Suprapubic skin (tissue), 4 donors: ENCODE data around the gene GATA3. TPM values are rescaled to one million over a fixed set of nuclear protein-coding genes. Genes with fewer than 3 reads are reported as not detected.

ENCODE experiments used
- DNase-seq, 2 donors: peaks; one replicate each; pipeline ENCODE4 v3.0.0-alpha.2; 2019; ENCODE audit warnings: low spot score in 2 of 2
- H3K27ac ChIP-seq: fragments of 200-600 bp; sonication (generic); one replicate; pipeline ENCODE4 v1.5.1; 2019
- H3K27me3 ChIP-seq: fragments of 200-600 bp; sonication (generic); one replicate; pipeline ENCODE4 v1.5.1; 2019
- H3K36me3 ChIP-seq: fragments of 200-600 bp; sonication (generic); one replicate; pipeline ENCODE4 v1.5.1; 2019
- H3K4me1 ChIP-seq: fragments of 200-600 bp; sonication (generic); one replicate; pipeline ENCODE4 v1.5.1; 2019
- H3K4me3 ChIP-seq: fragments of 200-600 bp; sonication (generic); one replicate; pipeline ENCODE4 v1.5.1; 2019; ENCODE audit warnings: mild to moderate bottlenecking
- H3K9me3 ChIP-seq: fragments of 200-600 bp; sonication (generic); one replicate; pipeline ENCODE4 v1.5.1; 2019
- CTCF ChIP-seq, 2 donors: fragments of 200-600 bp in 1 of 2; fragments of 450-650 bp in 1 of 2; sonication (generic) in 1 of 2; IDR thresholded peaks; one replicate each; pipeline ENCODE4 v1.5.1; 2016 to 2019; ENCODE audit warnings: antibody characterized with exemption in 2 of 2, mild to moderate bottlenecking in 1 of 2, moderate library complexity in 1 of 2
- EP300 ChIP-seq: sonication (generic); formaldehyde crosslinking; IDR thresholded peaks from one replicate; pipeline ENCODE4 v1.6.1; 2017; ENCODE audit warnings: antibody characterized with exemption
- POLR2A ChIP-seq, 2 donors: fragments of 450-650 bp; IDR thresholded peaks; one replicate each; pipeline ENCODE4 v1.6.1; 2017; ENCODE audit warnings: antibody characterized with exemption in 2 of 2, mild to moderate bottlenecking in 2 of 2, moderate library complexity in 2 of 2
- POLR2AphosphoS5 ChIP-seq, 3 donors: sonication (generic); formaldehyde crosslinking; IDR thresholded peaks; one replicate each; pipeline ENCODE4 v1.6.1; 2017; ENCODE audit warnings: antibody characterized with exemption in 3 of 3
- WGBS: methylation state at CpG from one replicate; pipeline ENCODE4 v1.1.5; 2018; 5-methylcytosine and 5-hydroxymethylcytosine counted together
- total RNA-seq, 4 donors: library from RNA; depleted of rRNA; stranded (reverse); fragments of >200 nt; gene quantifications; one replicate each; pipeline ENCODE4 v1.1.0, GENCODE V29; 2016

GATA3 gene
- total RNA-seq, 4 donors from 2014 or later = 91.0 to 241 (median 164) TPM

GRCh38 chr10:8065651-8066050 is 11.2 kb downstream of the GATA3 start:
- 23% methylated on average over 2 of the region's 2 CpGs for WGBS
- no peak for TF ChIP-seq EP300
- no peak for TF ChIP-seq POLR2A (IDR thresholded peaks at IDR 0.05)
- H3K9me3 ChIP-seq = no peaks in the 10 kb centered on the region
- DNase-seq = no peak
- peaks cover 25% of the 10 kb centered on the region for H3K27me3 ChIP-seq
- no peak overlapping the region for H3K27ac ChIP-seq
- no peak overlapping the region for H3K4me3 ChIP-seq
- H3K4me1 ChIP-seq = peaks cover 46% of the 10 kb centered on the region
- H3K36me3 ChIP-seq = peaks cover 16% of the 10 kb centered on the region

- H3K27ac ChIP-seq = no peak overlapping the region
- peaks cover 21% of the 10 kb centered on the region for H3K27me3 ChIP-seq
- H3K4me1 ChIP-seq = peaks cover 46% of the 10 kb centered on the region
These were observed 11.6 kb downstream of the GATA3 start for GRCh38 chr10:8066124-8066523.

GRCh38 chr10:8066797-8067196 is 12.3 kb downstream of the GATA3 start:
- H3K27ac ChIP-seq = no peak overlapping the region
- 62% methylated on average over 2 of the region's 2 CpGs for WGBS
- H3K4me1 ChIP-seq = peaks cover 39% of the 10 kb centered on the region
- H3K27me3 ChIP-seq = peaks cover 15% of the 10 kb centered on the region
- H3K4me3 ChIP-seq = no peak overlapping the region
- H3K9me3 ChIP-seq = no peaks in the 10 kb centered on the region
- H3K36me3 ChIP-seq = peaks cover 16% of the 10 kb centered on the region
- no peak for DNase-seq
- TF ChIP-seq CTCF (IDR thresholded peaks at IDR 0.05) = no peak
- TF ChIP-seq POLR2A (IDR thresholded peaks at IDR 0.05) = no peak
- no peak for TF ChIP-seq EP300
- TF ChIP-seq POLR2AphosphoS5 (IDR thresholded peaks at IDR 0.05) = no peak

More at GRCh38 chr10:8066124-8066523, 11.6 kb downstream of the GATA3 start:
- Histone ChIP-seq H3K9me3 (no peaks in the 10 kb centered on the region), H3K36me3 (peaks cover 16% of the 10 kb centered on the region), H3K4me3 (no peak overlapping the region)
- TF ChIP-seq CTCF (IDR thresholded peaks at IDR 0.05) = no peak
- no peak for TF ChIP-seq EP300
- TF ChIP-seq POLR2AphosphoS5 (IDR thresholded peaks at IDR 0.05) = no peak
- TF ChIP-seq POLR2A (IDR thresholded peaks at IDR 0.05) = no peak
- DNase-seq = no peak
- 64% methylated on average over 1 of the region's 1 CpG for WGBS

GRCh38 chr10:8069108-8069507 is 14.6 kb downstream of the GATA3 start:
- Histone ChIP-seq H3K9me3 (no peaks in the 10 kb centered on the region), H3K27ac (no peak overlapping the region), H3K4me3 (no peak overlapping the region), H3K27me3 (peaks cover 13% of the 10 kb centered on the region), H3K4me1 (peaks cover 31% of the 10 kb centered on the region), H3K36me3 (peaks cover 23% of the 10 kb centered on the region)
- no peak for DNase-seq
- WGBS = 73% methylated on average over 7 of the region's 7 CpGs
- no peak for TF ChIP-seq CTCF (IDR thresholded peaks at IDR 0.05)
- no peak for TF ChIP-seq EP300
- TF ChIP-seq POLR2A (IDR thresholded peaks at IDR 0.05) = no peak
- no peak for TF ChIP-seq POLR2AphosphoS5 (IDR thresholded peaks at IDR 0.05)

GRCh38 chr10:8069627-8070026 is 15.1 kb downstream of the GATA3 start:
- Histone ChIP-seq H3K27ac (no peak overlapping the region), H3K27me3 (peaks cover 13% of the 10 kb centered on the region), H3K4me1 (peaks cover 28% of the 10 kb centered on the region), H3K9me3 (no peaks in the 10 kb centered on the region), H3K4me3 (no peak overlapping the region), H3K36me3 (peaks cover 27% of the 10 kb centered on the region)
- TF ChIP-seq POLR2A (IDR thresholded peaks at IDR 0.05) = no peak
- no peak for TF ChIP-seq EP300
- 83% methylated on average over 7 of the region's 7 CpGs for WGBS
- peak in 1 of 2 donors; percentile 31 for DNase-seq

- TF ChIP-seq POLR2AphosphoS5 (IDR thresholded peaks at IDR 0.05) (no peak), POLR2A (IDR thresholded peaks at IDR 0.05) (no peak), EP300 (no peak), CTCF (IDR thresholded peaks at IDR 0.05) (no peak)
- Histone ChIP-seq H3K27ac (no peak overlapping the region), H3K27me3 (peaks cover 7% of the 10 kb centered on the region), H3K4me1 (peaks cover 22% of the 10 kb centered on the region), H3K4me3 (no peak overlapping the region), H3K9me3 (no peaks in the 10 kb centered on the region), H3K36me3 (peaks cover 27% of the 10 kb centered on the region)
- DNase-seq = no peak
- 49% methylated on average over 6 of the region's 6 CpGs for WGBS
These were observed 16.0 kb downstream of the GATA3 start for GRCh38 chr10:8070440-8070839.
